ENCODE data around the gene APOL4. TPM values are rescaled to one million over a fixed set of nuclear protein-coding genes. Genes with fewer than 3 reads are reported as not detected.
A peak's percentile ranks its signal among the peaks of the same experiment; 100 is the strongest.

Gene APOL4
- total and polyA plus RNA-seq, 3 donors from 2014 or later: 0.55 to 4.3 (median 4.3) TPM

- intact Hi-C loops (cut with DNase I; ENCODE audit: low total_unique reads): loop anchor here (5.0 kb wide), 1 partner anchor 36 kb away; no protein-coding TSS in a partner anchor
- 94 to 95% methylated on average over 6 of the region's 6 CpGs for WGBS, 2 donors
- TF ChIP-seq POLR2A (IDR thresholded peaks at IDR 0.05) (no peak), CTCF (IDR thresholded peaks at IDR 0.05) (no peak)
- Histone ChIP-seq H3K27ac (no peak overlapping the region), H3K36me3 (ENCODE audit: low read depth, missing control alignments) (no peaks in the 10 kb centered on the region), H3K4me3 (no peak overlapping the region), H3K9me3 (no peaks in the 10 kb centered on the region), H3K27me3 (no peaks in the 10 kb centered on the region), H3K4me1 (no peaks in the 10 kb centered on the region)
- no peak for DNase-seq
Observed at GRCh38 chr22:36182857-36183256, 18.8 kb downstream of the APOL4 start.

GRCh38 chr22:36182056-36182455 is 19.6 kb downstream of the APOL4 start:
- DNase-seq: no peak
- TF ChIP-seq POLR2A (IDR thresholded peaks at IDR 0.05): no peak
- TF ChIP-seq CTCF (IDR thresholded peaks at IDR 0.05): no peak
- no peaks in the 10 kb centered on the region for H3K4me1 ChIP-seq
- intact Hi-C loops (cut with DNase I; ENCODE audit: low total_unique reads): loop anchor here (5.0 kb wide), 1 partner anchor 35 kb away; no protein-coding TSS in a partner anchor
- 80 to 87% methylated on average over 7 of the region's 7 CpGs for WGBS, 2 donors
- no peaks in the 10 kb centered on the region for H3K36me3 ChIP-seq (ENCODE audit: low read depth, missing control alignments)
- no peaks in the 10 kb centered on the region for H3K9me3 ChIP-seq
- no peaks in the 10 kb centered on the region for H3K27me3 ChIP-seq
- H3K27ac ChIP-seq: no peak overlapping the region
- H3K4me3 ChIP-seq: no peak overlapping the region

GRCh38 chr22:36180928-36181327 is 20.7 kb downstream of the APOL4 start:
- intact Hi-C loops (cut with DNase I; ENCODE audit: low total_unique reads): loop anchor here (5.0 kb wide), 1 partner anchor 34 kb away; no protein-coding TSS in a partner anchor
- DNase-seq: no peak

GRCh38 chr22:36180038-36180880 is 21.4 kb downstream of the APOL4 start:
- Histone ChIP-seq H3K9me3 (no peaks in the 10 kb centered on the region), H3K27me3 (no peaks in the 10 kb centered on the region), H3K4me1 (no peaks in the 10 kb centered on the region), H3K36me3 (ENCODE audit: low read depth, missing control alignments) (no peaks in the 10 kb centered on the region), H3K27ac (no peak overlapping the region), H3K4me3 (no peak overlapping the region)
- TF ChIP-seq POLR2A (IDR thresholded peaks at IDR 0.05) (no peak), CTCF (IDR thresholded peaks at IDR 0.05) (peak; percentile 77 to 92 (median 83))
- WGBS, 2 donors: 69 to 76% methylated on average over 13 to 22 of the region's 22 CpGs
- peak; percentile 93 for DNase-seq
- intact Hi-C loops (cut with DNase I; ENCODE audit: low total_unique reads): loop anchor here (5.0 kb wide), 1 partner anchor 33 kb away; no protein-coding TSS in a partner anchor

More at GRCh38 chr22:36180928-36181327, 20.7 kb downstream of the APOL4 start:
- Histone ChIP-seq H3K4me3 (no peak overlapping the region), H3K27ac (no peak overlapping the region), H3K27me3 (no peaks in the 10 kb centered on the region), H3K36me3 (ENCODE audit: low read depth, missing control alignments) (no peaks in the 10 kb centered on the region), H3K9me3 (no peaks in the 10 kb centered on the region), H3K4me1 (no peaks in the 10 kb centered on the region)
- 96 to 99% methylated on average over 2 to 6 of the region's 6 CpGs for WGBS, 2 donors
- no peak for TF ChIP-seq CTCF (IDR thresholded peaks at IDR 0.05)
- no peak for TF ChIP-seq POLR2A (IDR thresholded peaks at IDR 0.05)

Measured in testis (tissue), 3 donors.